Breast epithelium (tissue), 4 donors: ENCODE results near the gene SEPTIN1. TPM values are rescaled to one million over a fixed set of nuclear protein-coding genes. Genes with fewer than 3 reads are reported as not detected.

ENCODE experiments used
- DNase-seq, 2 donors: peaks; one replicate each; pipeline ENCODE4 v3.0.0-alpha.2; 2019; ENCODE audit warnings: low spot score in 2 of 2
- H3K27ac ChIP-seq, 2 donors: fragments of 200-600 bp; sonication (generic) in 1 of 2; one replicate each; pipeline ENCODE4 v1.5.1; 2016 to 2019; ENCODE audit warnings: mild to moderate bottlenecking in 1 of 2
- H3K27me3 ChIP-seq, 2 donors: fragments of 200-600 bp; sonication (generic) in 1 of 2; one replicate each; pipeline versions ENCODE4 v1.5.1 to v1.6.0; 2017 to 2019; ENCODE audit warnings: control low read depth in 1 of 2, mild to moderate bottlenecking in 1 of 2
- H3K36me3 ChIP-seq: fragments of 200-600 bp; one replicate; pipeline ENCODE4 v1.5.1; 2019
- H3K4me1 ChIP-seq, 2 donors: fragments of 200-600 bp; sonication (generic); one replicate each; pipeline ENCODE4 v1.5.1; 2016 to 2019; ENCODE audit warnings: control low read depth in 1 of 2
- H3K4me3 ChIP-seq, 3 donors: fragments of 200-600 bp; sonication (generic); 1 replicate in 2 of 3; 2 replicates in 1 of 3; pipeline ENCODE4 v1.5.1; 2016 to 2019; ENCODE audit warnings: mild to moderate bottlenecking in 3 of 3, moderate library complexity in 2 of 3
- H3K9me3 ChIP-seq, 2 donors: fragments of 200-600 bp; sonication (generic) in 1 of 2; one replicate each; pipeline ENCODE4 v1.5.1; 2016 to 2019; ENCODE audit warnings: control low read depth in 1 of 2
- CTCF ChIP-seq, 3 donors: fragments of 450-650 bp; IDR thresholded peaks; one replicate each; pipeline ENCODE4 v1.5.1; 2016 to 2017; ENCODE audit warnings: antibody characterized with exemption in 3 of 3, mild to moderate bottlenecking in 3 of 3, moderate library complexity in 3 of 3
- POLR2A ChIP-seq: fragments of 450-650 bp; IDR thresholded peaks from one replicate; pipeline ENCODE4 v1.6.1; 2016; ENCODE audit warnings: antibody characterized with exemption, mild to moderate bottlenecking, moderate library complexity
- POLR2AphosphoS5 ChIP-seq, 3 donors: sonication (generic); formaldehyde crosslinking; IDR thresholded peaks; one replicate each; pipeline ENCODE4 v1.6.1; 2017; ENCODE audit warnings: antibody characterized with exemption in 3 of 3
- intact Hi-C: fragments of 100-400 bp; cut with DNase I; formaldehyde crosslinking; loops from one replicate; pipeline ENCODE4 v1.15.1; 2023; ENCODE audit warnings: low total_unique reads
- total RNA-seq, 3 donors: library from RNA; depleted of rRNA; stranded (reverse); fragments of >200 nt; gene quantifications; one replicate each; pipeline ENCODE4 v1.1.0, GENCODE V29; 2016

The SEPTIN1 gene
- total RNA-seq, 3 donors from 2014 or later, result 1.3 to 4.6 (median 2.7) TPM

- Histone ChIP-seq H3K9me3 (no peaks in the 10 kb centered on the region), H3K4me3 (peak within 1 kb of the TSS; percentile 87 to 98 (median 88)), H3K36me3 (no peaks in the 10 kb centered on the region), H3K4me1 (peaks cover 0 to 18% of the 10 kb centered on the region in 2 donors), H3K27ac (peak within 1 kb of the TSS; percentile 92 to 97), H3K27me3 (no peaks in the 10 kb centered on the region)
- TF ChIP-seq POLR2AphosphoS5 (IDR thresholded peaks at IDR 0.05) (peak; percentile 72 to 76 (median 76)), POLR2A (no peak), CTCF (IDR thresholded peaks at IDR 0.05) (peak in 1 of 3 donors; percentile 26)
- intact Hi-C loops, result no loop called here
- peak; percentile 99 to 100 for DNase-seq
Observed at GRCh38 chr16:30370456-30371247, 11.7 kb downstream of the SEPTIN1 start, which contains the start of gene TBC1D10B. TBC1D10B (minus strand) TSS chr16:30370494; CDS start chr16:30370183, 311 bp downstream.

GRCh38 chr16:30369938-30370455 is 12.4 kb downstream of the SEPTIN1 start:
- DNase-seq, result no peak
- H3K4me1 ChIP-seq, result peaks cover 0 to 18% of the 10 kb centered on the region in 2 donors
- no peaks in the 10 kb centered on the region for H3K36me3 ChIP-seq
- peak overlapping the region; percentile 87 to 98 (median 88) for H3K4me3 ChIP-seq
- no peaks in the 10 kb centered on the region for H3K9me3 ChIP-seq
- TF ChIP-seq CTCF (IDR thresholded peaks at IDR 0.05) (peak in 1 of 3 donors; percentile 16), POLR2A (no peak), POLR2AphosphoS5 (IDR thresholded peaks at IDR 0.05) (peak in 1 of 3 donors; percentile 11)
- no peaks in the 10 kb centered on the region for H3K27me3 ChIP-seq
- intact Hi-C loops, result no loop called here
- peak overlapping the region; percentile 75 to 97 for H3K27ac ChIP-seq

GRCh38 chr16:30369091-30369937 is 13.0 kb downstream of the SEPTIN1 start:
- intact Hi-C loops, result no loop called here
- H3K9me3 ChIP-seq, result no peaks in the 10 kb centered on the region
- no peak for DNase-seq
- peak overlapping the region; percentile 75 to 97 for H3K27ac ChIP-seq
- TF ChIP-seq POLR2A, result no peak
- TF ChIP-seq POLR2AphosphoS5 (IDR thresholded peaks at IDR 0.05), result no peak
- no peak for TF ChIP-seq CTCF (IDR thresholded peaks at IDR 0.05)
- peak overlapping the region; percentile 87 to 98 (median 88) for H3K4me3 ChIP-seq
- H3K27me3 ChIP-seq, result no peaks in the 10 kb centered on the region
- H3K4me1 ChIP-seq, result peaks cover 0 to 18% of the 10 kb centered on the region in 2 donors
- H3K36me3 ChIP-seq, result no peaks in the 10 kb centered on the region

GRCh38 chr16:30368792-30369090 is 13.6 kb downstream of the SEPTIN1 start:
- Histone ChIP-seq H3K9me3 (no peaks in the 10 kb centered on the region), H3K4me3 (peak overlapping the region; percentile 87 to 98 (median 88)), H3K27ac (peak overlapping the region; percentile 75 to 97), H3K4me1 (peaks cover 0 to 18% of the 10 kb centered on the region in 2 donors), H3K27me3 (no peaks in the 10 kb centered on the region), H3K36me3 (no peaks in the 10 kb centered on the region)
- no peak for TF ChIP-seq POLR2A
- no peak for TF ChIP-seq CTCF (IDR thresholded peaks at IDR 0.05)
- TF ChIP-seq POLR2AphosphoS5 (IDR thresholded peaks at IDR 0.05), result no peak
- intact Hi-C loops, result no loop called here
- no peak for DNase-seq
